H1 (cell line): ENCODE results near the gene ASRGL1. TPM values are rescaled to one million over a fixed set of nuclear protein-coding genes. Genes with fewer than 3 reads are reported as not detected.

ENCODE experiments used
- CTCF ChIA-PET: fragments of 300-600 bp; sonication (Branson Sonifier 250); formaldehyde crosslinking; loops from one replicate; lab custom pipeline; 2021; ENCODE audit not compliant: partially characterized antibody; lab: Charles Lee
- POLR2A ChIA-PET: fragments of 300-600 bp; sonication (Branson Sonifier 250); formaldehyde crosslinking; loops from one replicate; lab custom pipeline; 2021; ENCODE audit warnings: inconsistent platforms; ENCODE audit not compliant: partially characterized antibody; lab: Charles Lee
- DNase-seq, 2 experiments: peaks; one replicate each; pipeline versions ENCODE4 v3.0.0 to v3.0.0-alpha.2; 2010 to 2022; ENCODE audit warnings: low spot score in 2 of 2, low read depth in 1 of 2, mixed read lengths in 1 of 2
- FAIRE-seq: peaks from 2 replicates; lab custom pipeline; 2011; peaks lifted over from hg19 to GRCh38; lab: Jason Lieb, UNC
- H2AFZ ChIP-seq: 2 replicates; pipeline ENCODE4 v1.8.1; 2012; ENCODE audit warnings: low read length, inconsistent platforms
- H2AK5ac ChIP-seq: 2 replicates; pipeline ENCODE4 v1.6.1; 2013; ENCODE audit warnings: low read depth, low read length
- H2BK120ac ChIP-seq: replicated peaks from 2 replicates; pipeline ENCODE3; 2013; ENCODE audit warnings: low read depth, low read length, inconsistent platforms
- H2BK12ac ChIP-seq: 2 replicates; pipeline ENCODE4 v1.6.1; 2013; ENCODE audit warnings: low read depth, low read length
- H2BK15ac ChIP-seq: 2 replicates; pipeline ENCODE4 v1.6.1; 2013; ENCODE audit warnings: low read length
- H2BK20ac ChIP-seq: 2 replicates; pipeline ENCODE4 v1.6.1; 2013; ENCODE audit warnings: low read length
- H2BK5ac ChIP-seq: 2 replicates; pipeline ENCODE4 v1.6.1; 2013; ENCODE audit warnings: low read depth, low read length
- H3K14ac ChIP-seq: 2 replicates; pipeline ENCODE4 v1.6.1; 2013; ENCODE audit warnings: inconsistent platforms; ENCODE audit not compliant: insufficient read length
- H3K18ac ChIP-seq: 2 replicates; pipeline ENCODE4 v1.6.1; 2013; ENCODE audit warnings: low read length; ENCODE audit errors: extremely low read depth
- H3K23ac ChIP-seq: 2 replicates; pipeline ENCODE4 v1.6.1; 2013; ENCODE audit warnings: inconsistent platforms; ENCODE audit not compliant: insufficient read length
- H3K23me2 ChIP-seq: 2 replicates; pipeline ENCODE4 v1.6.1; 2013; ENCODE audit warnings: low read depth, low read length
- H3K27ac ChIP-seq: 2 replicates; pipeline ENCODE4 v1.6.1; 2011; ENCODE audit warnings: low read depth, low read length, inconsistent platforms
- H3K27me3 ChIP-seq, 4 experiments: replicated peaks in 1 of 4; 1 replicate in 1 of 4; 2 replicates in 3 of 4; pipeline versions ENCODE4 v1.6.1 to v1.8.1; 2011 to 2013; ENCODE audit warnings: low read length in 3 of 4, mild to moderate bottlenecking in 3 of 4, inconsistent platforms in 2 of 4, mixed read lengths in 2 of 4, moderate library complexity in 1 of 4; ENCODE audit not compliant: control insufficient read depth in 3 of 4, insufficient read depth in 3 of 4; ENCODE audit errors: extremely low read depth in 1 of 4
- H3K36me3 ChIP-seq, 4 experiments: 2 replicates each; pipeline versions ENCODE4 v1.6.1 to v1.8.1; 2011 to 2013; ENCODE audit warnings: mild to moderate bottlenecking in 4 of 4, low read length in 3 of 4, moderate library complexity in 2 of 4, control low read depth in 1 of 4, inconsistent platforms in 1 of 4; ENCODE audit not compliant: insufficient read depth in 4 of 4, control insufficient read depth in 2 of 4
- H3K4ac ChIP-seq: replicated peaks from 2 replicates; pipeline ENCODE3; 2013; ENCODE audit warnings: low read length, low read depth, mixed read lengths, inconsistent platforms; ENCODE audit not compliant: insufficient read length
- H3K4me1 ChIP-seq, 4 experiments: replicated peaks in 1 of 4; 1 replicate in 1 of 4; 2 replicates in 3 of 4; pipeline versions ENCODE4 v1.6.1 to v1.8.1; 2011 to 2013; ENCODE audit warnings: low read length in 3 of 4, inconsistent platforms in 2 of 4, mixed read lengths in 1 of 4; ENCODE audit not compliant: insufficient read depth in 4 of 4, control insufficient read depth in 3 of 4
- H3K4me2 ChIP-seq, 2 experiments: 2 replicates each; pipeline versions ENCODE4 v1.6.1 to v1.8.1; 2011 to 2013; ENCODE audit warnings: low read depth in 2 of 2, low read length in 2 of 2, control low read depth in 1 of 2, inconsistent platforms in 1 of 2, mild to moderate bottlenecking in 1 of 2; ENCODE audit not compliant: insufficient read depth in 1 of 2
- H3K4me3 ChIP-seq, 4 experiments: fragments of 200-600, 300-600 bp in 1 of 4; sonication (generic), shearing (Covaris generic), sonication (Bioruptor Twin) in 1 of 4; 2 replicates each; pipeline versions ENCODE4 v1.5.1 to v1.8.1; 2011 to 2016; ENCODE audit warnings: low read length in 4 of 4, low read depth in 3 of 4, control low read depth in 2 of 4, inconsistent platforms in 2 of 4, mild to moderate bottlenecking in 2 of 4, mixed read lengths in 1 of 4, moderate library complexity in 1 of 4; ENCODE audit not compliant: insufficient read depth in 2 of 4; ENCODE audit errors: extremely low read depth in 1 of 4
- H3K56ac ChIP-seq: replicated peaks from 2 replicates; pipeline ENCODE3; 2013; ENCODE audit warnings: low read depth, mild to moderate bottlenecking, mixed read lengths, low read length, inconsistent platforms; ENCODE audit not compliant: insufficient read length
- H3K79me1 ChIP-seq: 2 replicates; pipeline ENCODE4 v1.6.1; 2013; ENCODE audit warnings: low read depth, low read length, control low read depth
- H3K79me2 ChIP-seq, 2 experiments: 2 replicates each; pipeline versions ENCODE4 v1.6.1 to v1.8.1; 2012 to 2013; ENCODE audit warnings: low read length in 2 of 2, mild to moderate bottlenecking in 2 of 2, inconsistent platforms in 1 of 2; ENCODE audit not compliant: insufficient read depth in 2 of 2, control insufficient read depth in 1 of 2
- H3K9ac ChIP-seq, 4 experiments: replicated peaks in 1 of 4; 1 replicate in 1 of 4; 2 replicates in 3 of 4; pipeline versions ENCODE4 v1.6.1 to v1.8.1; 2011 to 2013; ENCODE audit warnings: low read depth in 3 of 4, low read length in 3 of 4, control low read depth in 2 of 4, mild to moderate bottlenecking in 2 of 4, moderate library complexity in 2 of 4, inconsistent platforms in 1 of 4; ENCODE audit errors: extremely low read depth in 1 of 4
- H3K9me3 ChIP-seq, 2 experiments: 2 replicates each; pipeline versions ENCODE4 v1.6.1 to v1.8.1; 2012 to 2013; ENCODE audit warnings: mild to moderate bottlenecking in 2 of 2, moderate library complexity in 2 of 2, control low read depth in 1 of 2, inconsistent platforms in 1 of 2, low read depth in 1 of 2, low read length in 1 of 2, mixed read lengths in 1 of 2; ENCODE audit not compliant: insufficient read depth in 2 of 2
- H4K20me1 ChIP-seq, 2 experiments: replicated peaks in 1 of 2; 2 replicates each; pipeline versions ENCODE3 to v1.8.1; 2011 to 2013; ENCODE audit warnings: inconsistent platforms in 2 of 2, low read length in 2 of 2, mild to moderate bottlenecking in 1 of 2; ENCODE audit not compliant: insufficient read depth in 2 of 2, control insufficient read depth in 1 of 2
- H4K5ac ChIP-seq: 2 replicates; pipeline ENCODE4 v1.6.1; 2013; ENCODE audit warnings: low read length, low read depth, mixed read lengths, inconsistent platforms; ENCODE audit not compliant: insufficient read length
- H4K8ac ChIP-seq: 2 replicates; pipeline ENCODE4 v1.8.0; 2013; ENCODE audit warnings: mild to moderate bottlenecking, moderate library complexity, low read length, inconsistent platforms; ENCODE audit not compliant: insufficient read depth; ENCODE audit errors: extremely low read depth
- H4K91ac ChIP-seq: replicated peaks from 2 replicates; pipeline ENCODE3; 2013; ENCODE audit warnings: low read length, mixed read lengths, inconsistent platforms; ENCODE audit not compliant: insufficient read length
- ATF3 ChIP-seq: IDR thresholded peaks from 2 replicates; pipeline ENCODE4 v1.6.1; 2011; ENCODE audit warnings: low read depth, mild to moderate bottlenecking, low read length; ENCODE audit not compliant: insufficient read depth
- CTCF ChIP-seq, 3 experiments: IDR thresholded peaks; 1 replicate in 2 of 3; 2 replicates in 1 of 3; pipeline versions ENCODE4 v1.5.1 to v1.6.1; 2011; ENCODE audit warnings: low read length in 3 of 3, mild to moderate bottlenecking in 3 of 3, inconsistent platforms in 2 of 3, low read depth in 1 of 3, moderate library complexity in 1 of 3; ENCODE audit not compliant: insufficient read depth in 1 of 3; ENCODE audit errors: control extremely low read depth in 1 of 3
- EGR1 ChIP-seq: IDR thresholded peaks from 2 replicates; pipeline ENCODE4 v1.6.1; 2011; ENCODE audit warnings: low read depth, low read length, borderline replicate concordance
- FOSL1 ChIP-seq: IDR thresholded peaks from 2 replicates; pipeline ENCODE4 v1.6.1; 2011; ENCODE audit warnings: mild to moderate bottlenecking, low read depth, low read length, moderate library complexity; ENCODE audit not compliant: insufficient read depth
- HDAC6 ChIP-seq: IDR thresholded peaks from one replicate; pipeline ENCODE4 v1.7.1; 2012; ENCODE audit warnings: low read depth, mild to moderate bottlenecking, inconsistent platforms, low read length, moderate library complexity
- RBBP5 ChIP-seq: IDR thresholded peaks from 2 replicates; pipeline ENCODE4 v1.7.1; 2012; ENCODE audit warnings: low read depth, mild to moderate bottlenecking, inconsistent platforms, low read length, moderate library complexity, borderline replicate concordance
- RNF2 ChIP-seq: fragments of 200-900, 300-1000 bp; sonication (generic); IDR thresholded peaks from 2 replicates; pipeline ENCODE4 v1.7.1; 2016; ENCODE audit warnings: borderline replicate concordance, low read depth, mild to moderate bottlenecking, antibody characterized with exemption, low read length; ENCODE audit not compliant: poor library complexity, severe bottlenecking; ENCODE audit errors: missing control alignments
- SIRT6 ChIP-seq: IDR thresholded peaks from one replicate; pipeline ENCODE4 v1.7.1; 2012; ENCODE audit warnings: low read length, inconsistent platforms
- WGBS, 2 experiments: shearing (Covaris generic) in 1 of 2; methylation state at CpG; one replicate each; pipeline versions ENCODE4 v1.1.6 to v1.1.7; 2013 to 2015; ENCODE audit warnings: low lambda C conversion rate in 2 of 2, mixed read lengths in 2 of 2, inconsistent platforms in 1 of 2, low coverage in 1 of 2, missing lambda C conversion rate in 1 of 2; ENCODE audit not compliant: insufficient replicate concordance in 2 of 2, insufficient coverage in 1 of 2, insufficient read length in 1 of 2; ENCODE audit errors: extremely low coverage in 1 of 2, missing lambda C conversion rate in 1 of 2; 5-methylcytosine and 5-hydroxymethylcytosine counted together
- polyA plus RNA-seq, 7 experiments: library from polyadenylated mRNA; depleted of rRNA in 3 of 7; stranded (reverse) in 5 of 7; unstranded in 2 of 7; fragments of >200 nt in 5 of 7; fragments of 200-250 nt in 2 of 7; gene quantifications; 1 replicate in 5 of 7; 2 replicates in 1 of 7; 4 replicates in 1 of 7; pipeline versions ENCODE4 v1.2.1 to v1.2.3, GENCODE V29; 2011 to 2013; ENCODE audit warnings: missing spikeins in 2 of 7, mixed read lengths in 2 of 7
- total RNA-seq: library from RNA; stranded (reverse); fragmentation: NEBNext Ultra II Directional; extraction: Animal tissue kit (Norgen Biotek cat#: 25700); gene quantifications from 2 replicates; pipeline ENCODE4 v1.2.1, GENCODE V29; 2021

ASRGL1 gene
- total and polyA plus RNA-seq, 2 of the 8 experiments (the other 6 are each of a cell fraction or from before 2014, with no cell fraction given), result 19.9 to 23.5 TPM

GRCh38 chr11:62391642-62392425 lies 54.6 kb downstream of the ASRGL1 start:
- Histone ChIP-seq H3K36me3 (no peaks in the 10 kb centered on the region), H2BK12ac (no peak overlapping the region), H4K5ac (no peak overlapping the region), H3K23ac (no peak overlapping the region), H3K23me2 (no peaks in the 10 kb centered on the region), H2BK20ac (no peak overlapping the region), H2BK5ac (no peak overlapping the region; the same call in 1 of the 2 replicates), H3K27me3 (no peaks in the 10 kb centered on the region), H2BK120ac (no peak overlapping the region), H4K91ac (no peak overlapping the region), H3K56ac (no peak overlapping the region), H3K4ac (no peak overlapping the region), H2BK15ac (no peak overlapping the region), H3K27ac (no peak overlapping the region), H3K4me3 (no peak overlapping the region), H2AK5ac (no peak overlapping the region), H3K9ac (no peak overlapping the region), H4K8ac (no peak overlapping the region), H4K20me1 (no peaks in the 10 kb centered on the region), H3K79me1 (no peaks in the 10 kb centered on the region), H3K4me1 (peaks cover 3 to 4% (median 3%) of the 10 kb centered on the region in 4 experiments; a peak in 5 of 7 replicates), H3K9me3 (no peaks in the 10 kb centered on the region), H3K4me2 (no peak overlapping the region), H3K18ac (no peak overlapping the region), H3K14ac (no peak overlapping the region), H3K79me2 (no peaks in the 10 kb centered on the region), H2AFZ (no peak overlapping the region)
- ChIA-PET CTCF (interaction anchor here (0.6 to 8.6 kb wide), 23 partner anchors 9 to 464 kb away, joined by 3 to 113 read pairs (median 3); partner anchors contain the start of gene SCGB1A1), POLR2A (interaction anchor here (1.6 kb wide), 1 partner anchor 182 kb away, joined by 4 read pairs; the partner anchor contains the start of gene EEF1G)
- no peak for DNase-seq
- WGBS, 2 experiments, result 93% methylated on average over 16 of the region's 16 CpGs; no CpG with 5 or more reads in 1 of the 2 experiments
- no peak for FAIRE-seq
- TF ChIP-seq EGR1 (no peak), RBBP5 (no peak), CTCF (IDR thresholded peaks at IDR 0.05; ENCODE audit: control extremely low read depth in 1 of 3, insufficient read depth in 1 of 3, low read depth in 1 of 3, low read length in 3 of 3) (peak; percentile 51 to 73 (median 52)), HDAC6 (no peak), SIRT6 (no peak), FOSL1 (no peak), RNF2 (no peak), ATF3 (no peak)
